Smooth muscle cell of the umbilical artery (primary cell): Measurements from ENCODE around the gene AMBP. TPM values are rescaled to one million over a fixed set of nuclear protein-coding genes. Genes with fewer than 3 reads are reported as not detected.

ENCODE experiments used
- total RNA-seq: library from RNA; depleted of rRNA; stranded (reverse); fragments of >200 nt; gene quantifications from 2 replicates; pipeline ENCODE4 v1.2.3, GENCODE V29; 2014

AMBP gene
- not detected in 2 replicates for total RNA-seq

GRCh38 chr9:114078021-114078780 lies at the start of gene AMBP:
Gene AMBP, minus strand, starts transcription at chr9:114078300. Its CDS starts 91 bp downstream, at chr9:114078209.

DNA sequence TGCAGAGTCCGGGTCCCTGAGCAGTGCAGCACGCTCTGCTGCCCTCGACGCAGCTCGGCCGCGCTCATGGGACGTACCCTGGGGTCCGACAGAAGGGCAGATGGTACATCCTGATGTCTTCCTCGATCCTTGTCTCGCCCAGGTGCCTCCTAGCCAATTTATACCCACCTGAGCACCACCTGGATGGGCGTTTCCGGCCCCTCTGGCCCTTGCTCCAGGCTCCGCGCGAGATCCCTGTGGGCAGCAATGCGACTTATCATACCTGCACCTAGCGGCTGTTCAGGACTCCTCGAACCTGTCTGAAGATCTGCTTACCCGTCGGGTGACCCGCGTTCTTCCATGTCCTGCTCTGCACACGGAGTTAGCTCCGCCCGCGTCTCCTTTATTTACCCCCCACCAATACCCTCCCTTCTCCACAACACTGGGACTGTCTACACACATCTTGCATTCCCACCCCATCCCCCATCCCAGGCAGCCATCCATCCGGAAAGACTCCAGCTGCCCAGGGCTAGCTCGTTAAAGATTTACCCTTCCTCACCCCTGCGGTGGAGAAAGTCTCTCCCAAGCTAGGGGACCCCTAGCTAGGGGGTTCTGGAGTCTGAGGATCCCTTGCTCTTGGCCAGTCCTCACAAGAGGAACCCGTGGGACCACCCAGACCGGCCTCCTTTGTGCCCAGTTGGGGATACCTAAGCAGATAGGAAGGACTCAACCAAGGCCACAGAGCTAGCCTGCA lies 21.0 kb upstream of the AMBP start, which contains the start of gene KIF12:
TSS of gene KIF12 (minus strand) at position 357 of the 733 bp plus-strand sequence. CDS start at position 341, 16 bp downstream.

Other genes with a start within 250 kb of the AMBP start
- 10.4 and 13.5 TPM in 2 replicates for gene ZNF618, start 202.0 kb downstream of the AMBP start, total RNA-seq
- gene KIF12, start 21.0 kb upstream of the AMBP start, total RNA-seq, result not detected in 2 replicates
- gene COL27A1, start 77.2 kb upstream of the AMBP start, total RNA-seq, result 11.3 and 19.4 TPM in 2 replicates
- gene ORM1, start 244.8 kb upstream of the AMBP start, total RNA-seq, result not detected in 2 replicates